ENCODE data around the gene VPS26C. TPM values are rescaled to one million over a fixed set of nuclear protein-coding genes. Genes with fewer than 3 reads are reported as not detected.
"Not testable (repeated sequence)": the region's sequence is repeated elsewhere in the genome, so short reads cannot be mapped to it uniquely, and the experiment has no call there.

VPS26C gene
- total and polyA plus RNA-seq, 4 experiments from 2014 or later, result 76.0 to 105 (median 80.8) TPM

GRCh38 chr21:37283191-37283710, 16.1 kb upstream of the VPS26C start:
- DNase-seq; H3K27me3 ChIP-seq (ENCODE audit: insufficient read depth, low read length); H3K27ac ChIP-seq (ENCODE audit: low read depth, low read length); H3K4me1 Mint-ChIP-seq; H3K27me3 Mint-ChIP-seq; H3K9me3 ChIP-seq (ENCODE audit: control insufficient read depth in 1 of 2, low read length in 2 of 2); H3K4me3 ChIP-seq (ENCODE audit: low read length in 2 of 2); H3K4me3 Mint-ChIP-seq; H3K36me3 ChIP-seq (ENCODE audit: insufficient read depth, low read length); CTCF ChIA-PET (ENCODE audit: partially characterized antibody); H3K9me3 Mint-ChIP-seq; H3K4me1 ChIP-seq (ENCODE audit: insufficient read depth, low read length); intact Hi-C loops (cut with micrococcal nuclease); H3K27ac Mint-ChIP-seq; H3K36me3 Mint-ChIP-seq: not testable (repeated sequence)
- POLR2A ChIA-PET (ENCODE audit: partially characterized antibody), result interaction anchor here (1.1 to 1.2 kb wide), 2 partner anchors 16 to 82 kb away, joined by 3 to 4 read pairs; partner anchors contain the start of gene VPS26C

GRCh38 chr21:37282602-37283001, 15.5 kb upstream of the VPS26C start:
- intact Hi-C loops (cut with micrococcal nuclease); H3K4me1 Mint-ChIP-seq: not testable (repeated sequence)

GRCh38 chr21:37281993-37282392, 14.9 kb upstream of the VPS26C start:
- Mint-ChIP-seq H3K4me1 (peaks cover 0 to 5% (median 2%) of the 10 kb centered on the region in 4 donors), H3K9me3 (no peaks in the 10 kb centered on the region), H3K36me3 (no peaks in the 10 kb centered on the region), H3K27ac (peak overlapping the region in 5 of 7 donors; percentile 51 to 90 (median 60)), H3K27me3 (peaks cover 0 to 4% of the 10 kb centered on the region in 2 donors), H3K4me3 (peak overlapping the region; percentile 66 to 91 (median 79))
- no peaks in the 10 kb centered on the region for H3K36me3 ChIP-seq (ENCODE audit: insufficient read depth, low read length)
- H3K4me1 ChIP-seq (ENCODE audit: insufficient read depth, low read length), result no peaks in the 10 kb centered on the region
- CTCF ChIA-PET (ENCODE audit: partially characterized antibody), result no interaction called here
- no peaks in the 10 kb centered on the region for H3K9me3 ChIP-seq (ENCODE audit: control insufficient read depth in 1 of 2, low read length in 2 of 2)
- H3K27me3 ChIP-seq (ENCODE audit: insufficient read depth, low read length), result no peaks in the 10 kb centered on the region
- H3K27ac ChIP-seq (ENCODE audit: low read depth, low read length), result no peak overlapping the region
- intact Hi-C loops (cut with micrococcal nuclease), result no loop called here
- no peak overlapping the region for H3K4me3 ChIP-seq (ENCODE audit: low read length in 2 of 2)
- POLR2A ChIA-PET (ENCODE audit: partially characterized antibody), result interaction anchor here (1.1 to 1.2 kb wide), 2 partner anchors 15 to 83 kb away, joined by 3 to 4 read pairs; partner anchors contain the start of gene VPS26C
- no peak for DNase-seq

More at GRCh38 chr21:37282602-37283001, 15.5 kb upstream of the VPS26C start:
- H3K9me3 Mint-ChIP-seq; H3K27me3 ChIP-seq (ENCODE audit: insufficient read depth, low read length); H3K27ac ChIP-seq (ENCODE audit: low read depth, low read length); H3K4me3 ChIP-seq (ENCODE audit: low read length in 2 of 2); H3K4me1 ChIP-seq (ENCODE audit: insufficient read depth, low read length); CTCF ChIA-PET (ENCODE audit: partially characterized antibody); H3K36me3 ChIP-seq (ENCODE audit: insufficient read depth, low read length); H3K27me3 Mint-ChIP-seq; H3K9me3 ChIP-seq (ENCODE audit: control insufficient read depth in 1 of 2, low read length in 2 of 2); H3K36me3 Mint-ChIP-seq: not testable (repeated sequence)
- Mint-ChIP-seq H3K27ac (peak overlapping the region in 5 of 7 donors; percentile 51 to 90 (median 60)), H3K4me3 (peak overlapping the region; percentile 66 to 91 (median 79))
- POLR2A ChIA-PET (ENCODE audit: partially characterized antibody), result interaction anchor here (1.1 to 1.2 kb wide), 2 partner anchors 16 to 83 kb away, joined by 3 to 4 read pairs; partner anchors contain the start of gene VPS26C
- peak in 3 of 5 donors; percentile 3 to 19 (median 5) for DNase-seq

GRCh38 chr21:37281579-37281978, 14.4 kb upstream of the VPS26C start:
- intact Hi-C loops (cut with micrococcal nuclease), result no loop called here
- Mint-ChIP-seq H3K36me3 (no peaks in the 10 kb centered on the region), H3K9me3 (no peaks in the 10 kb centered on the region)

GRCh38 chr21:37279271-37279670, 12.1 kb upstream of the VPS26C start:
- H3K4me1 ChIP-seq (ENCODE audit: insufficient read depth, low read length); intact Hi-C loops (cut with micrococcal nuclease); H3K36me3 Mint-ChIP-seq; H3K4me1 Mint-ChIP-seq; DNase-seq; H3K36me3 ChIP-seq (ENCODE audit: insufficient read depth, low read length); CTCF ChIA-PET (ENCODE audit: partially characterized antibody); POLR2A ChIA-PET (ENCODE audit: partially characterized antibody); H3K4me3 ChIP-seq (ENCODE audit: low read length in 2 of 2); H3K9me3 Mint-ChIP-seq; H3K27me3 Mint-ChIP-seq; H3K27ac ChIP-seq (ENCODE audit: low read depth, low read length); H3K27me3 ChIP-seq (ENCODE audit: insufficient read depth, low read length); H3K27ac Mint-ChIP-seq; H3K4me3 Mint-ChIP-seq; H3K9me3 ChIP-seq (ENCODE audit: control insufficient read depth in 1 of 2, low read length in 2 of 2): not testable (repeated sequence)

More at GRCh38 chr21:37281579-37281978, 14.4 kb upstream of the VPS26C start:
- no peaks in the 10 kb centered on the region for H3K27me3 ChIP-seq (ENCODE audit: insufficient read depth, low read length)
- peaks cover 0 to 5% (median 2%) of the 10 kb centered on the region in 4 donors for H3K4me1 Mint-ChIP-seq
- no peaks in the 10 kb centered on the region for H3K4me1 ChIP-seq (ENCODE audit: insufficient read depth, low read length)
- ChIA-PET CTCF (ENCODE audit: partially characterized antibody) (no interaction called here), POLR2A (ENCODE audit: partially characterized antibody) (no interaction called here)
- H3K36me3 ChIP-seq (ENCODE audit: insufficient read depth, low read length), result no peaks in the 10 kb centered on the region
- peaks cover 0 to 4% of the 10 kb centered on the region in 2 donors for H3K27me3 Mint-ChIP-seq
- H3K27ac Mint-ChIP-seq, result no peak overlapping the region
- H3K4me3 ChIP-seq (ENCODE audit: low read length in 2 of 2), result no peak overlapping the region
- H3K4me3 Mint-ChIP-seq, result peak overlapping the region in 6 of 8 donors; percentile 3 to 64 (median 40)
- H3K27ac ChIP-seq (ENCODE audit: low read depth, low read length), result no peak overlapping the region
- H3K9me3 ChIP-seq (ENCODE audit: control insufficient read depth in 1 of 2, low read length in 2 of 2), result no peaks in the 10 kb centered on the region
- no peak for DNase-seq

- no peak overlapping the region for H3K27ac ChIP-seq (ENCODE audit: low read depth, low read length)
- no peaks in the 10 kb centered on the region for H3K4me1 ChIP-seq (ENCODE audit: insufficient read depth, low read length)
- Mint-ChIP-seq H3K4me1 (peaks cover 0 to 5% (median 2%) of the 10 kb centered on the region in 4 donors), H3K9me3 (no peaks in the 10 kb centered on the region), H3K27me3 (peaks cover 0 to 4% of the 10 kb centered on the region in 2 donors), H3K27ac (no peak overlapping the region), H3K4me3 (no peak overlapping the region), H3K36me3 (no peaks in the 10 kb centered on the region)
- no peak for DNase-seq
- H3K9me3 ChIP-seq (ENCODE audit: control insufficient read depth in 1 of 2, low read length in 2 of 2), result no peaks in the 10 kb centered on the region
- intact Hi-C loops (cut with micrococcal nuclease), result no loop called here
- POLR2A ChIA-PET (ENCODE audit: partially characterized antibody), result no interaction called here
- H3K4me3 ChIP-seq (ENCODE audit: low read length in 2 of 2), result no peak overlapping the region
- no peaks in the 10 kb centered on the region for H3K36me3 ChIP-seq (ENCODE audit: insufficient read depth, low read length)
- H3K27me3 ChIP-seq (ENCODE audit: insufficient read depth, low read length), result no peaks in the 10 kb centered on the region
- CTCF ChIA-PET (ENCODE audit: partially characterized antibody), result no interaction called here
Observed at GRCh38 chr21:37278199-37278598, 11.1 kb upstream of the VPS26C start.

GRCh38 chr21:37276377-37276776, 9.2 kb upstream of the VPS26C start:
- no peak for DNase-seq
- no peaks in the 10 kb centered on the region for H3K9me3 ChIP-seq (ENCODE audit: control insufficient read depth in 1 of 2, low read length in 2 of 2)
- H3K9me3 Mint-ChIP-seq, result no peaks in the 10 kb centered on the region
- no peaks in the 10 kb centered on the region for H3K36me3 Mint-ChIP-seq
- intact Hi-C loops (cut with micrococcal nuclease), result no loop called here
- ChIA-PET CTCF (ENCODE audit: partially characterized antibody) (no interaction called here), POLR2A (ENCODE audit: partially characterized antibody) (no interaction called here)
- no peaks in the 10 kb centered on the region for H3K36me3 ChIP-seq (ENCODE audit: insufficient read depth, low read length)
- no peaks in the 10 kb centered on the region for H3K27me3 ChIP-seq (ENCODE audit: insufficient read depth, low read length)
- peaks cover 0 to under 1% (median under 1%) of the 10 kb centered on the region in 4 donors for H3K4me1 Mint-ChIP-seq
- no peak overlapping the region for H3K4me3 ChIP-seq (ENCODE audit: low read length in 2 of 2)
- H3K27me3 Mint-ChIP-seq, result peaks cover 0 to 4% of the 10 kb centered on the region in 2 donors
- no peak overlapping the region for H3K4me3 Mint-ChIP-seq
- H3K27ac ChIP-seq (ENCODE audit: low read depth, low read length), result no peak overlapping the region
- no peak overlapping the region for H3K27ac Mint-ChIP-seq
- H3K4me1 ChIP-seq (ENCODE audit: insufficient read depth, low read length), result no peaks in the 10 kb centered on the region
